NT2/D1 (cell line): ENCODE data around the gene DIP2C.

Source experiments
- SUZ12 ChIP-seq: IDR thresholded peaks from 2 replicates; pipeline ENCODE4 v1.6.1; 2011; ENCODE audit not compliant: insufficient read length, insufficient read depth; ENCODE audit errors: extremely low read depth
- YY1 ChIP-seq: IDR thresholded peaks from 2 replicates; pipeline ENCODE4 v1.6.1; 2011; ENCODE audit not compliant: insufficient read length, insufficient read depth

DNA sequence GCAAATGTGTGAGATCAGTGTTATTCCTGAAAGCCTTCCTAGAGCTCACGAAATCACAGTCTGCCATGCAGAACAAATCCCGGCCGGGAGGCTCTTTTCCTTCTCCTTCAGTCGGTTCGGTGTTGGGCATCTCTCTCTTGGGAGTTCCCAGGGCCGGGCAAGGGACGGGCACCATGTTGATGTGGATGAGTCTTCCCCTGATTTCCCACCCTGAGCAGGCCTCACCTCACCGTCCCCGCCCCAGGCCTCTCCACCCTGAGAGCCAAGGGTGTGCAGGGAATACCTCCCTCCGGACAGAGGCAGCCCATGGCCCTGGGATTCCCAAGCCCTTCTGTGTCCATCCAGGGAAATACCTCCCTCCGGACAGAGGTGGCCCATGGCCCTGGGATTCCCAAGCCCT lies 28.0 kb upstream of the DIP2C start:
- TF ChIP-seq YY1: no peak
- TF ChIP-seq SUZ12: no peak
